Measurements from ENCODE around the gene CRTAP. TPM values are rescaled to one million over a fixed set of nuclear protein-coding genes. Genes with fewer than 3 reads are reported as not detected.
"Not testable (repeated sequence)": the region's sequence is repeated elsewhere in the genome, so short reads cannot be mapped to it uniquely, and the experiment has no call there.

CRTAP gene
- total RNA-seq, 2 donors from 2014 or later: 164 to 166 TPM

DNA sequence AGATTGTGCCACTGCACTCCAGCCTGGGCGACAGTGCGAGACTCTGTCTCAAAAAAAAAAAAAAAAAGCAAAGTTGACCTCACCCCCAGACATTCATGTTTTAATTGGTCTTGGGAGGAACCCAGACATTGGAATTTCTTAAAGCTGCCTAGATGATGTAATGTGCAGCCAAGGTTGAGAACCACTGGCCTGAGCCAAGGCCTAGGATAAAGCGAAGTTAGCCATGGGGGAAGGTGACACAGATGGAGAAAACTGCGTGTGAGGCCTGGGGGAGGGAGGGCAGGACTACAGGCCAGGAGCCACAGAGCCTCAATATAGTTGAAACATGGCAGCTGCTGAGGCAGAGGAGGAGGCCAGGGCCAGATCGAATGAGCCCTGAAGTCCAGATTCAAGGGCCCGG is 37.8 kb upstream of the CRTAP start:
- Mint-ChIP-seq H3K27ac (no peak overlapping the region), H3K4me1 (peaks cover 15% of the 10 kb centered on the region), H3K4me3 (no peak overlapping the region), H3K36me3 (ENCODE audit: low read depth) (peaks cover 9% of the 10 kb centered on the region), H3K27me3 (ENCODE audit: insufficient read depth) (no peaks in the 10 kb centered on the region), H3K9me3 (no peaks in the 10 kb centered on the region)
- TF ChIP-seq, protein P1, sequence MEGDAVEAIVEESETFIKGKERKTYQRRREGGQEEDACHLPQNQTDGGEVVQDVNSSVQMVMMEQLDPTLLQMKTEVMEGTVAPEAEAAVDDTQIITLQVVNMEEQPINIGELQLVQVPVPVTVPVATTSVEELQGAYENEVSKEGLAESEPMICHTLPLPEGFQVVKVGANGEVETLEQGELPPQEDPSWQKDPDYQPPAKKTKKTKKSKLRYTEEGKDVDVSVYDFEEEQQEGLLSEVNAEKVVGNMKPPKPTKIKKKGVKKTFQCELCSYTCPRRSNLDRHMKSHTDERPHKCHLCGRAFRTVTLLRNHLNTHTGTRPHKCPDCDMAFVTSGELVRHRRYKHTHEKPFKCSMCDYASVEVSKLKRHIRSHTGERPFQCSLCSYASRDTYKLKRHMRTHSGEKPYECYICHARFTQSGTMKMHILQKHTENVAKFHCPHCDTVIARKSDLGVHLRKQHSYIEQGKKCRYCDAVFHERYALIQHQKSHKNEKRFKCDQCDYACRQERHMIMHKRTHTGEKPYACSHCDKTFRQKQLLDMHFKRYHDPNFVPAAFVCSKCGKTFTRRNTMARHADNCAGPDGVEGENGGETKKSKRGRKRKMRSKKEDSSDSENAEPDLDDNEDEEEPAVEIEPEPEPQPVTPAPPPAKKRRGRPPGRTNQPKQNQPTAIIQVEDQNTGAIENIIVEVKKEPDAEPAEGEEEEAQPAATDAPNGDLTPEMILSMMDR (conservative IDR thresholded peaks at IDR 0.05): no peak
- H3K9me3 ChIP-seq (ENCODE audit: control insufficient read depth, low read length): no peaks in the 10 kb centered on the region
- no peak overlapping the region for H3K4me3 ChIP-seq (ENCODE audit: low read length)
- no peaks in the 10 kb centered on the region for H3K36me3 ChIP-seq (ENCODE audit: control insufficient read depth, insufficient read depth, low read length)
- H3K9ac ChIP-seq (ENCODE audit: extremely low read depth, low read length, poor library complexity, severe bottlenecking): no peak overlapping the region
- 94 to 97% methylated on average over 4 to 6 of the region's 6 CpGs for WGBS, 2 experiments (ENCODE audit: insufficient coverage in 1 of 2, insufficient read length in 1 of 2)
- H3K27me3 ChIP-seq (ENCODE audit: control insufficient read depth, insufficient read depth, low read length, poor library complexity, severe bottlenecking): no peaks in the 10 kb centered on the region
- H3K4me1 ChIP-seq (ENCODE audit: control insufficient read depth, insufficient read depth, low read length): no peaks in the 10 kb centered on the region
- DNase-seq: peak; percentile 16
- H3K27ac ChIP-seq (ENCODE audit: low read depth, low read length): no peak overlapping the region

DNA sequence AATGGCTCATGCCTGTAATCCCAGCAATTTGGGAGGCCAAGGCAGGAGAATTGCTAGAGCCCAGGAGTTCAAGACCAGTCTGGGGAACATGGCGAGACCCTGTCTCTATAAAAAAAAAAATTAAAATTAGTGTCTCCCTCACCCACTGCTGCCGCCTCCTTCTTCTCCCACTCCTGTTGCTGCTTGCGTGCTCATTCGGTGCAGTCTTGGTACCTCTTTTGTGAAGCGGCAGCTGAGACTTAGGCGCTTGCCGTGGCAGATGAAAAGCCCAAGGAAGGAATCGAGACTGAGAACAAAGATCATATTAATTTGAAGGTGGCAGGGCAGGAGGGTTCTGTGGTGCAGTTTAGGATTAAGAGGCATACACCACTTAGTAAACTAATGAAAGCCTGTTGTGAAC is 36.9 kb upstream of the CRTAP start:
- TF ChIP-seq, protein P1 (conservative IDR thresholded peaks at IDR 0.05): no peak
- no peak overlapping the region for H3K27ac ChIP-seq (ENCODE audit: low read depth, low read length)

DNA sequence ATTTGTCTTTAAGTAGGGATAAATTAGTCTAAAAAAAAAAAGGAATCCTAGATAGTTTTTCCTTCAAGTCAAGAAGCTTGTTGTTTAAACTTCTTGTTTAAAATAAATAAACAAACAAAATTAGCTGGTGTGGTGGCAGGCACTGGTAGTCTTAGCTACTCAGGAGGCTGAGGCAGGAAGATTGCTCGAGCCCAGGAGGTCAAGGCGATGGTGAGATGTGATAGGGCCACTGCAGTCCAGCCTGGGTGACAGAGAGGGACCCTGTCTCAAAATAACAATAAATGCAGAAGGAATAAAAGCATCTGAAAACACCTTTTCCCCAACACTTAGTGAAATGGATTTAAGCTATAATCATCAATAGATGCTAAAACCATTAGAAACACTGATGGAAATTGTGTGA is 35.8 kb upstream of the CRTAP start:
- WGBS, 2 experiments (ENCODE audit: insufficient coverage in 1 of 2, insufficient read length in 1 of 2): 92% methylated on average over 2 of the region's 2 CpGs; no CpG with 5 or more reads in 1 of the 2 experiments

More for the DNA sequence above, 36.9 kb upstream of the CRTAP start:
- DNase-seq: peak; percentile 21
- no peaks in the 10 kb centered on the region for H3K27me3 Mint-ChIP-seq (ENCODE audit: insufficient read depth)
- Histone ChIP-seq H3K27me3 (ENCODE audit: control insufficient read depth, insufficient read depth, low read length, poor library complexity, severe bottlenecking) (no peaks in the 10 kb centered on the region), H3K9me3 (ENCODE audit: control insufficient read depth, low read length) (no peaks in the 10 kb centered on the region), H3K4me3 (ENCODE audit: low read length) (no peak overlapping the region), H3K36me3 (ENCODE audit: control insufficient read depth, insufficient read depth, low read length) (no peaks in the 10 kb centered on the region), H3K9ac (ENCODE audit: extremely low read depth, low read length, poor library complexity, severe bottlenecking) (no peak overlapping the region), H3K4me1 (ENCODE audit: control insufficient read depth, insufficient read depth, low read length) (no peaks in the 10 kb centered on the region)
- no peaks in the 10 kb centered on the region for H3K9me3 Mint-ChIP-seq
- H3K27ac Mint-ChIP-seq: peak overlapping the region; percentile 79
- H3K36me3 Mint-ChIP-seq (ENCODE audit: low read depth): peaks cover 9% of the 10 kb centered on the region
- peaks cover 7% of the 10 kb centered on the region for H3K4me1 Mint-ChIP-seq
- WGBS, 2 experiments (ENCODE audit: insufficient coverage in 1 of 2, insufficient read length in 1 of 2): 92 to 98% methylated on average over 5 to 8 of the region's 8 CpGs
- H3K4me3 Mint-ChIP-seq: no peak overlapping the region

DNA sequence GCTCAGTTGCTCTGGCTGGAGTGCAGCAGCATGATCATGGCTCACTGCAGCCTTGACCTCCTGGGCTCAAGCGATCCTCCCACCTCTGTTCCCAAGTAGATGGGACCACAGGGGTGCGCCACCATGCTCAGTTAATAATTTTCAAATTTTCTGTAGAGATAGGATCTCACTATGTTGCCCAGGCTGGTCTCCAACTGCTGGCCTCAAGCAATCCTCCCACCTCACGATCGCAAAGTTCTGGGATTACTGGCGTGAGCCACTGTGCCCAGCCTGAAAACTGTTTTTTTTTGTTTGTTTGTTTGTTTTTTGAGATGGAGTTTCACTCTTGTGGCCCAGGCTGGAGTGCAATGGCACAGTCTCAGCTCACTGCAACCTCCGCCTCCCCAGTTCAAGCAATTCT is 34.0 kb upstream of the CRTAP start:
- H3K4me1 ChIP-seq (ENCODE audit: control insufficient read depth, insufficient read depth, low read length); H3K27me3 ChIP-seq (ENCODE audit: control insufficient read depth, insufficient read depth, low read length, poor library complexity, severe bottlenecking); H3K9ac ChIP-seq (ENCODE audit: extremely low read depth, low read length, poor library complexity, severe bottlenecking); H3K36me3 ChIP-seq (ENCODE audit: control insufficient read depth, insufficient read depth, low read length); H3K9me3 Mint-ChIP-seq; H3K36me3 Mint-ChIP-seq (ENCODE audit: low read depth); H3K27me3 Mint-ChIP-seq (ENCODE audit: insufficient read depth); H3K4me1 Mint-ChIP-seq; DNase-seq; H3K27ac ChIP-seq (ENCODE audit: low read depth, low read length); H3K4me3 ChIP-seq (ENCODE audit: low read length); H3K4me3 Mint-ChIP-seq; H3K9me3 ChIP-seq (ENCODE audit: control insufficient read depth, low read length): not testable (repeated sequence)
- WGBS, 2 experiments (ENCODE audit: insufficient coverage in 1 of 2, insufficient read length in 1 of 2): 94% methylated on average over 4 to 6 of the region's 6 CpGs
- H3K27ac Mint-ChIP-seq: peak overlapping the region; percentile 15

More for the DNA sequence above, 35.8 kb upstream of the CRTAP start:
- Histone ChIP-seq H3K4me1 (ENCODE audit: control insufficient read depth, insufficient read depth, low read length) (no peaks in the 10 kb centered on the region), H3K27me3 (ENCODE audit: control insufficient read depth, insufficient read depth, low read length, poor library complexity, severe bottlenecking) (no peaks in the 10 kb centered on the region), H3K9ac (ENCODE audit: extremely low read depth, low read length, poor library complexity, severe bottlenecking) (no peak overlapping the region), H3K27ac (ENCODE audit: low read depth, low read length) (no peak overlapping the region), H3K4me3 (ENCODE audit: low read length) (no peak overlapping the region), H3K36me3 (ENCODE audit: control insufficient read depth, insufficient read depth, low read length) (no peaks in the 10 kb centered on the region), H3K9me3 (ENCODE audit: control insufficient read depth, low read length) (no peaks in the 10 kb centered on the region)
- Mint-ChIP-seq H3K4me1 (peaks cover 5% of the 10 kb centered on the region), H3K27me3 (ENCODE audit: insufficient read depth) (no peaks in the 10 kb centered on the region), H3K9me3 (no peaks in the 10 kb centered on the region), H3K27ac (no peak overlapping the region), H3K4me3 (no peak overlapping the region), H3K36me3 (ENCODE audit: low read depth) (peaks cover 9% of the 10 kb centered on the region)
- TF ChIP-seq, protein P1 (conservative IDR thresholded peaks at IDR 0.05): no peak
- DNase-seq: no peak
